Measurements from ENCODE around the gene KRI1. TPM values are rescaled to one million over a fixed set of nuclear protein-coding genes. Genes with fewer than 3 reads are reported as not detected.
A peak's percentile ranks its signal among the peaks of the same experiment; 100 is the strongest.
"Not testable (repeated sequence)": the region's sequence is repeated elsewhere in the genome, so short reads cannot be mapped to it uniquely, and the experiment has no call there.

KRI1 gene
- total and polyA plus RNA-seq, 12 donors: 7.1 to 69.0 (median 20.1) TPM

GRCh38 chr19:10553943-10554381 lies 11.8 kb downstream of the KRI1 start:
- Histone ChIP-seq H3K4me3 (no peak overlapping the region), H3K9me3 (replicated peaks in 1 of 3) (no peaks in the 10 kb centered on the region), H3K27me3 (no peaks in the 10 kb centered on the region), H3K27ac (peak overlapping the region in 1 of 5 donors; percentile 6), H3K36me3 (replicated peaks in 1 of 2) (peaks cover 0 to 94% of the 10 kb centered on the region in 2 donors), H3K4me1 (replicated peaks in 1 of 2) (no peaks in the 10 kb centered on the region)
- 56 to 78% (median 70%) methylated on average over 1 to 12 of the region's 12 CpGs for WGBS, 4 donors
- no peak for TF ChIP-seq CTCF (IDR thresholded peaks at IDR 0.05)
- no peak for TF ChIP-seq POLR2A (IDR thresholded peaks at IDR 0.05)
- intact Hi-C loops (cut with DNase I): no loop called here
- no peak for DNase-seq

GRCh38 chr19:10553087-10553667 lies 12.6 kb downstream of the KRI1 start:
- Histone ChIP-seq H3K4me1 (replicated peaks in 1 of 2) (no peaks in the 10 kb centered on the region), H3K36me3 (replicated peaks in 1 of 2) (peaks cover 0 to 93% of the 10 kb centered on the region in 2 donors), H3K9me3 (replicated peaks in 1 of 3) (no peaks in the 10 kb centered on the region), H3K4me3 (no peak overlapping the region), H3K27ac (no peak overlapping the region), H3K27me3 (no peaks in the 10 kb centered on the region)
- no peak for DNase-seq
- TF ChIP-seq CTCF (IDR thresholded peaks at IDR 0.05) (no peak), POLR2A (IDR thresholded peaks at IDR 0.05) (no peak)
- WGBS, 4 donors: 58 to 81% (median 72%) methylated on average over 7 to 13 of the region's 13 CpGs
- intact Hi-C loops (cut with DNase I): no loop called here

GRCh38 chr19:10552510-10553053 lies 13.2 kb downstream of the KRI1 start:
- Histone ChIP-seq H3K4me3 (no peak overlapping the region), H3K27me3 (no peaks in the 10 kb centered on the region), H3K36me3 (replicated peaks in 1 of 2) (peaks cover 0 to 87% of the 10 kb centered on the region in 2 donors), H3K4me1 (replicated peaks in 1 of 2) (no peaks in the 10 kb centered on the region), H3K27ac (no peak overlapping the region), H3K9me3 (replicated peaks in 1 of 3) (no peaks in the 10 kb centered on the region)
- TF ChIP-seq CTCF (IDR thresholded peaks at IDR 0.05) (no peak), POLR2A (IDR thresholded peaks at IDR 0.05) (no peak)
- intact Hi-C loops (cut with DNase I): no loop called here
- DNase-seq: no peak
- WGBS, 4 donors: 74 to 85% (median 83%) methylated on average over 5 to 12 of the region's 12 CpGs

- H3K4me3 ChIP-seq: no peak overlapping the region
- intact Hi-C loops (cut with DNase I): no loop called here
- peaks cover 0 to 87% of the 10 kb centered on the region in 2 donors for H3K36me3 ChIP-seq (replicated peaks in 1 of 2)
- WGBS, 4 donors: 87 to 98% (median 92%) methylated on average over 9 to 12 of the region's 12 CpGs
- no peaks in the 10 kb centered on the region for H3K27me3 ChIP-seq
- no peaks in the 10 kb centered on the region for H3K4me1 ChIP-seq (replicated peaks in 1 of 2)
- no peak overlapping the region for H3K27ac ChIP-seq
- no peak for DNase-seq
- TF ChIP-seq POLR2A (IDR thresholded peaks at IDR 0.05) (no peak), CTCF (IDR thresholded peaks at IDR 0.05) (peak in 1 of 6 experiments; percentile 21)
- no peaks in the 10 kb centered on the region for H3K9me3 ChIP-seq (replicated peaks in 1 of 3)
Measured at GRCh38 chr19:10551698-10552301, 14.0 kb downstream of the KRI1 start.

DNA sequence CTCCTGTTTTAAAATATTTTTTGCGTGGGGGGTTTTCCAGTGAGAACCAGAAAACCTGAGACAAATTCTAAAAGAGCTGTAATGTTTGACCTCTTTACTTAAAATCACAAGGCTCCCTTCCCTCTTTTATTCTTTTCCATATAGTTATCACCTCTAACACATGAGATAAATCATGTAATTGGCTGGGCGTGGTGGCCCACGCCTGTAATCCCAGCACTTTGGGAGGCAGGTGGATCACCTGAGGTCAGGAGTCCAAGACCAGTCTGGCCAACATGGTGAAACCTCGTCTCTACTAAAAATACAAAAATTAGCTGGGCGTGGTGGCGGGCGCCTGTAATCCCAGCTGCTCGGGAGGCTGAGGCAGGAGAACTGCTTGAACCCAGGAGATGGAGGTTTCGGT lies 14.8 kb downstream of the KRI1 start:
- intact Hi-C loops (cut with DNase I); H3K9me3 ChIP-seq (replicated peaks in 1 of 3); DNase-seq; H3K4me3 ChIP-seq; H3K27ac ChIP-seq; H3K4me1 ChIP-seq (replicated peaks in 1 of 2); H3K27me3 ChIP-seq: not testable (repeated sequence)
- WGBS, 4 donors: 84 to 96% (median 94%) methylated on average over 9 of the region's 9 CpGs
- H3K36me3 ChIP-seq (replicated peaks in 1 of 2): peaks cover 0 to 82% of the 10 kb centered on the region in 2 donors

Measured in adrenal gland (tissue), 12 donors.